GM18517 (cell line): ENCODE data around the gene SIRT1.
"Not testable (repeated sequence)": the region's sequence is repeated elsewhere in the genome, so short reads cannot be mapped to it uniquely, and the experiment has no call there.

Source experiments
- ATAC-seq: cut with Tn5 transposase; IDR thresholded peaks from one replicate; pipeline ENCODE4 v1.9.1; 2021; ENCODE audit warnings: mild to moderate bottlenecking, moderate library complexity; ENCODE audit not compliant: unreplicated experiment

SIRT1 gene

GRCh38 chr10:67884313-67884841 is at the start of gene SIRT1:
TSS of gene SIRT1 (plus strand) at chr10:67884656. CDS start at chr10:67884722, 66 bp downstream.
- peak; percentile 83 for ATAC-seq

GRCh38 chr10:67835541-67836394 is 48.7 kb upstream of the SIRT1 start:
- ATAC-seq: not testable (repeated sequence)

GRCh38 chr10:67836488-67836887 is 48.0 kb upstream of the SIRT1 start:
- ATAC-seq: no peak

DNA sequence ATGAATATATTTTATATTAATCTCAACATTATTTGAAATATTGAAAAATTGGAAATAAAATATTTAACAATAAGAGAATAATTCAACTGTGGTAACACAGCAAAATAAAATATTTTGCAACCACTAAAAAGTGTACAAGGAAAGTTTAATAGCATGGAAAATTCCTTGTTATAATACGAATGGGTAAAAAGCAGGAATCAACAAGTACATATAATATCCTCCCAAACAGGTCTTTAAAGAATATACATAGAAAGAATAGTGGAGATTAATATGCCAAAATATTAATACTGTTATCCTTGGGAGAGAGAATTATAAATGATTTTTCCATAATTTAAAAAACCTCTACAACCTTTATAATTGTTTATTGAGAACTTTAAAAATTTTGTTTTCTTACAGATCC is 47.5 kb upstream of the SIRT1 start:
- ATAC-seq: no peak

DNA sequence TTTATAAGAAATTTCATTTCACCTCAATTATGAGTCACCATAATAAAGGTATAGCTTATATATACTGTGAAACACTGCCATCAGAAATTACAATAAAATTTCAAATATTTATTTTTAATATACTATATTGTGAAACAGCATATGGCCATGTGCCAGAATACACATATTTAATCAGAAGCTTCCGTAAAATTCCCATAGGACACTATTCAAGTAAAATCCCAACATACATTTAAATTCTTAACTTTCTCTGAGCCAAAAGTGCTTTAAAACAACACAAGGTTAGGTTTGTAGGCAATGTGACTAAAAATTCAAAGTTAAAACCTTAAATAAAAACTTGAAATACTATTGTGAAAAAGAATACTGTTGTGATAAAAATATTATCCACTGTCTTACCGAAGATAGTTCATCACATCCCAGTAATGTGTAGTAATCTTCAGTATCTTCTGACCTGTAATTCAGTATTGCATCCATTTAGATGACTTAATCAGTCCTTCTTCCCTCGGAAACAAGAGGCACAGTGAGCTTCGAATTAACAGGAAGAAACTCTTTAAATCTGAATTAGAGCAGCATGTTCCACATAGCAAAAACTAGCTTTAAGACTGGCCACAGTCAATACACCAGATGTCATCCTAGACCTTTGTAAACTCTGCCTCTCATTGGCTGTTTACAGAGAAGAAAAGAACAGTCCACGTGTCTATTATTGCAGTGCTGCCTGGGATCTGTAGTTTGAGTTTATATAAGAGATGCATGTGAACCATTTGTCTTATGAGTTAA is 46.7 kb upstream of the SIRT1 start, which contains the start of gene DNAJC12:
Gene DNAJC12 (minus strand): TSS at position 648 of the 774 bp plus-strand sequence. CDS start 177 bp downstream, at position 471.
- ATAC-seq: peak; percentile 73

GRCh38 chr10:67839511-67839910 is 44.9 kb upstream of the SIRT1 start:
- ATAC-seq: not testable (repeated sequence)

DNA sequence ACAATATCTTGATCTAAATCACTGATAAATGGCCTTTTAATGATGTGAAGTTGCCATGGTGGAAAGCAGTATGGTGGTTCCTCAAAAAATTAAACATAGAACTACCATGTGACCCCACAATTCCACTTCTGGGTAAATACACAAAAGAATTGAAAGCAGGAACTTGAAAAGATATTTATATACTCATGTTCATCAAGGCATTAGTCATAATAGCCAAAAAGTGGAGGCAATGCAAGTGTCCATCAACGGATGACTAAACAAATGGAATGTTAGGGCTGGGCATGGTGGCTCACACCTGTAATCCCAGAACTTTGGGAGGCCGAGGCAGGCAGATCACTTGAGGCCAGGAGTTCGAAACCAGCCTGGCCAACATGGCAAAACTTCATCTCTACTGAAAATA is 44.5 kb upstream of the SIRT1 start:
- ATAC-seq: no peak

DNA sequence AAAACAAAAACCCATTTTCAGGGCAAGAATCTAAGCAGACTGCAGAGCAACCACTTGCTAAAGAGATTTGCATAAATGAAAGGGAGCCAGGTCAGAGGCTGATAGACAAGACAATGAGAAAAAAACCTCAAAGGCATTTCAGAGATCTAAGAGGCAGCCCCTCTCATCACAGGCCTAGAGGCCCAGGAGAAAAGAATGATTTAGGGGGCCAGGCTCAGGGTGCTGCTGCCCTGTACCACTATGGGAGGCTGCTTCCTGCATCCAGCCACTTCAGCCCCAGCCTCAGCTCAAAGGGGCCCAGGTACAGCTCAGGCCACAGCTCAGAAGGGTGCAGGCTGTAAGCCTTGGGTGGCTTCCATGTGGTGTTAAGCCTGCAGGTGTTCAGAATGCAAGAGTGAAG is 42.7 kb upstream of the SIRT1 start:
- ATAC-seq: no peak

- ATAC-seq: no peak
Measured at GRCh38 chr10:67843284-67843683, 41.2 kb upstream of the SIRT1 start.

GRCh38 chr10:67849331-67850011 is 35.0 kb upstream of the SIRT1 start:
- ATAC-seq: peak; percentile 96

GRCh38 chr10:67851186-67851585 is 33.3 kb upstream of the SIRT1 start:
- ATAC-seq: no peak

GRCh38 chr10:67852761-67853160 is 31.7 kb upstream of the SIRT1 start:
- no peak for ATAC-seq

DNA sequence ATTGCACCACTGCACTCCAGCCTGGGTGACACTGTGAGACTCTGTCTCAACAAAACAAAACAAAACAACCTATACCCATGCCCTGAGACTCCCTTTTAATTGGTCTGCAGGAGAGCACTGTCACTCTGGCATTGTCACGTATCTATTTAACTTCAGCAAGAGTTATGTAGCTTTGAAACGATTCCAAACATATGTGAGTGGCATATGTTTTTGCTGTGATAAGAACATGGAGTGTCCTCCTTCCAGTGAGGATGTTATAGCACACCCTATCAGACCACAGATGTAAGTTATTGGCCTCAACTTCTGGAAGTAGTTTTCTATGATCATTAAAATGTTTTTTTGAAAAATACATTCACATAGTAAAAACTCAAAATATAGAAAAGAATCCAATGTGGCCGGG is 30.9 kb upstream of the SIRT1 start:
- ATAC-seq: no peak

DNA sequence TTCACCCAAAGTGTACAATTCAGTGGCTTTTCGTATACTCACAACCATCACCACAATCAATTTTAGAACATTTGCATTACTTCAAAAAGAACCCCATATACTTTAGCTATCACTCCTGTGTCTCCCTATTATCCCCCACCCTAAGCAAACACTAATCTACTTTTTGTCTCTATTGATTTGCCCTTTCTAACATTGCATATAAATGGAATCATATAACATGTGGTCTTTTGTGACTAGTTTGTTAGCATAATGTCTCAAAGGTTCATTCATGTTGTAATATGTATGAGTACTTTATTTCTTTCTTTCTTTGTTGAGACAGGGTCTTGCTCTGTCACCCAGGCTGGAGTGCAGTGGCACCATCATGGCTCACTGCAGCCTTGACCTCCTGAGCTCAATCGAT is 25.5 kb upstream of the SIRT1 start:
- ATAC-seq: no peak

GRCh38 chr10:67861750-67862432 is 22.6 kb upstream of the SIRT1 start:
- ATAC-seq: no peak

GRCh38 chr10:67863094-67863493 is 21.4 kb upstream of the SIRT1 start:
- no peak for ATAC-seq

GRCh38 chr10:67864607-67865371 is 19.7 kb upstream of the SIRT1 start:
- no peak for ATAC-seq

GRCh38 chr10:67868132-67868531 is 16.3 kb upstream of the SIRT1 start:
- no peak for ATAC-seq

DNA sequence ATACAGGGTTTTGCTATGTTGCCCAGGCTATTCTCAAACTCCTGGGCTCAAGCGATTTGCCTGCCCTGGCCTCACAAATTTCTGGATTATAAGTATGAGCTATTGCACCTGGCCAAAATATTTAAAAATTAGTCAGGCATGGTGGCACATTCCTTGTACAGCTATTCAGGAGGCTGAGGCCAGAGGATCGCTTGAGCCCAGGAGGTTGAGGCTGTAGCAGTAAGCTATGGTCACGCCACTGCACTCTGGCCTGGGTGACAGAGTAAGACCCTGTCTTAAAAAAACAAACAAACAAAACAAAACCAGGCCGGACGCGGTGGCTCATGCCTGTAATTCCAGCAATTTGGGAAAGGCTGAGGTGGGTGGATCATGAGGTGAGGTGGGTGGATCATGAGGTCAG is 14.5 kb upstream of the SIRT1 start:
- no peak for ATAC-seq
